HEK293 (cell line): ENCODE measurements around the gene PPP1R1B.

Experiments
- TF ChIP-seq, protein P1 (sequence below): fragments of 450-650 bp; formaldehyde crosslinking; IDR thresholded peaks from 2 replicates; pipeline ENCODE4 v1.5.1; 2016; ENCODE audit warnings: missing biosample characterization, missing genetic modification characterization
- TF ChIP-seq, protein P2 (sequence below): fragments of 450-650 bp; formaldehyde crosslinking; IDR thresholded peaks from 2 replicates; pipeline ENCODE4 v1.5.1; 2016; ENCODE audit warnings: missing biosample characterization, missing genetic modification characterization

DNA sequence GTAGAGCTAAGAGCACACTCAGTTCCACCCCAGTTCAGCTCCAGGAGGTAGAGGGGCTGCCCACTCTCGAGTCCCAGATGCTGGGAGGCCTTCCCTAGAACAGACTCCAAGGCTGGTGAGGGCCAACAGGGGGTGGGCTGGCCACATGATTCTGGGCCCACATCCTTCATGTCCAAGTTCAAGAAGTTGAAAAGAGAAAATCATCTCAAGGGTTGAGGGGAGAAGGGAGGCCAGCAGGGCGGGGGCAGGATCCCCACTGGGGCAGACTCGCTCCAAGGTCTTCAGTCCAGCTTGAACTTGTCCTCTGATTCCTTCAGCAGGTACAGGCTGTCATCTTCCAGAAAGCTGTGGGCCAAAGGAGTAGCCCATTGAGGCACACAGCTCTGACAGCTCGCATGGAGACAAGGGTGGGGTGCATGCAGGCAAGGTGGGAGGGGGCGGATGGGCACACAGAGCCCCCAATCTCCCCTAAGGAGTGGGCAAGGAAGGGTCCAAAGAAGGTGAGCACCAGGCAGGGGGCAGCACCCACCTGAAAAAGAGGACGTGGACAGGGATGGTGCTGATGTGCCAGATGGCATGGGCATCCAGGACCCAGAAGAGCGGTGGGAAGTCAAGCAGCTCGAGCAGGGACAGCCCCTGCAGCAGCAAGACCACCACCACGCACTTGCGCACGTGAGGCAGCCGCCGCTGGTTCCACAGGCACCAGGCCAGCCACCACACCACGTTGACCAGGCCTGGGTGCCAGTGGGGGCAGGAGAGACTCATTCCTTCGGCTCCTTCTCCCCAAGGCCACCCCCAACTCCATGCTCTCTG, 46.0 kb downstream of the PPP1R1B start:
- TF ChIP-seq, protein P1, sequence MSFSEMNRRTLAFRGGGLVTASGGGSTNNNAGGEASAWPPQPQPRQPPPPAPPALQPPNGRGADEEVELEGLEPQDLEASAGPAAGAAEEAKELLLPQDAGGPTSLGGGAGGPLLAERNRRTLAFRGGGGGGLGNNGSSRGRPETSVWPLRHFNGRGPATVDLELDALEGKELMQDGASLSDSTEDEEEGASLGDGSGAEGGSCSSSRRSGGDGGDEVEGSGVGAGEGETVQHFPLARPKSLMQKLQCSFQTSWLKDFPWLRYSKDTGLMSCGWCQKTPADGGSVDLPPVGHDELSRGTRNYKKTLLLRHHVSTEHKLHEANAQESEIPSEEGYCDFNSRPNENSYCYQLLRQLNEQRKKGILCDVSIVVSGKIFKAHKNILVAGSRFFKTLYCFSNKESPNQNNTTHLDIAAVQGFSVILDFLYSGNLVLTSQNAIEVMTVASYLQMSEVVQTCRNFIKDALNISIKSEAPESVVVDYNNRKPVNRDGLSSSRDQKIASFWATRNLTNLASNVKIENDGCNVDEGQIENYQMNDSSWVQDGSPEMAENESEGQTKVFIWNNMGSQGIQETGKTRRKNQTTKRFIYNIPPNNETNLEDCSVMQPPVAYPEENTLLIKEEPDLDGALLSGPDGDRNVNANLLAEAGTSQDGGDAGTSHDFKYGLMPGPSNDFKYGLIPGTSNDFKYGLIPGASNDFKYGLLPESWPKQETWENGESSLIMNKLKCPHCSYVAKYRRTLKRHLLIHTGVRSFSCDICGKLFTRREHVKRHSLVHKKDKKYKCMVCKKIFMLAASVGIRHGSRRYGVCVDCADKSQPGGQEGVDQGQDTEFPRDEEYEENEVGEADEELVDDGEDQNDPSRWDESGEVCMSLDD = no peak
- TF ChIP-seq, protein P2, sequence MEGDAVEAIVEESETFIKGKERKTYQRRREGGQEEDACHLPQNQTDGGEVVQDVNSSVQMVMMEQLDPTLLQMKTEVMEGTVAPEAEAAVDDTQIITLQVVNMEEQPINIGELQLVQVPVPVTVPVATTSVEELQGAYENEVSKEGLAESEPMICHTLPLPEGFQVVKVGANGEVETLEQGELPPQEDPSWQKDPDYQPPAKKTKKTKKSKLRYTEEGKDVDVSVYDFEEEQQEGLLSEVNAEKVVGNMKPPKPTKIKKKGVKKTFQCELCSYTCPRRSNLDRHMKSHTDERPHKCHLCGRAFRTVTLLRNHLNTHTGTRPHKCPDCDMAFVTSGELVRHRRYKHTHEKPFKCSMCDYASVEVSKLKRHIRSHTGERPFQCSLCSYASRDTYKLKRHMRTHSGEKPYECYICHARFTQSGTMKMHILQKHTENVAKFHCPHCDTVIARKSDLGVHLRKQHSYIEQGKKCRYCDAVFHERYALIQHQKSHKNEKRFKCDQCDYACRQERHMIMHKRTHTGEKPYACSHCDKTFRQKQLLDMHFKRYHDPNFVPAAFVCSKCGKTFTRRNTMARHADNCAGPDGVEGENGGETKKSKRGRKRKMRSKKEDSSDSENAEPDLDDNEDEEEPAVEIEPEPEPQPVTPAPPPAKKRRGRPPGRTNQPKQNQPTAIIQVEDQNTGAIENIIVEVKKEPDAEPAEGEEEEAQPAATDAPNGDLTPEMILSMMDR = no peak
